HCT116 (cell line): ENCODE measurements around the gene C12orf50.
A peak's percentile ranks its signal among the peaks of the same experiment; 100 is the strongest.

Experiments
- ATF3 ChIP-seq: IDR thresholded peaks from 2 replicates; pipeline ENCODE4 v1.6.1; 2012
- CBX3 ChIP-seq: IDR thresholded peaks from 2 replicates; pipeline ENCODE4 v1.6.1; 2012; ENCODE audit warnings: low read depth
- CEBPB ChIP-seq: IDR thresholded peaks from 2 replicates; pipeline ENCODE4 v1.6.1; 2012; ENCODE audit warnings: low read depth
- CTCF ChIP-seq, 3 experiments: fragments of 200-600 bp in 1 of 3; sonication (generic) in 1 of 3; IDR thresholded peaks in 2 of 3; conservative IDR thresholded peaks in 1 of 3; 2 replicates each; pipeline ENCODE4 v1.5.1; 2012 to 2017; ENCODE audit warnings: low read depth in 2 of 3, low read length in 2 of 3, antibody characterized with exemption in 1 of 3, borderline replicate concordance in 1 of 3, control low read depth in 1 of 3, mild to moderate bottlenecking in 1 of 3, mixed read lengths in 1 of 3, mixed run types in 1 of 3, moderate library complexity in 1 of 3; ENCODE audit not compliant: insufficient read depth in 1 of 3
- EZH2 ChIP-seq: fragments of 200-600 bp; sonication (generic); IDR thresholded peaks from 2 replicates; pipeline ENCODE4 v1.6.1; 2017; ENCODE audit warnings: antibody characterized with exemption, mixed run types
- JUND ChIP-seq: IDR thresholded peaks from 2 replicates; pipeline ENCODE4 v1.6.1; 2012
- MAX ChIP-seq: IDR thresholded peaks from 2 replicates; pipeline ENCODE4 v1.6.1; 2012
- POLR2A ChIP-seq: IDR thresholded peaks from 2 replicates; pipeline ENCODE4 v1.7.0; 2011; ENCODE audit warnings: borderline replicate concordance; ENCODE audit not compliant: insufficient read depth, insufficient read length; ENCODE audit errors: extremely low read depth
- POLR2AphosphoS5 ChIP-seq: IDR thresholded peaks from 2 replicates; pipeline ENCODE4 v1.6.1; 2011; ENCODE audit warnings: mild to moderate bottlenecking, low read depth, low read length, moderate library complexity
- RAD21 ChIP-seq: IDR thresholded peaks from 2 replicates; pipeline ENCODE4 v1.6.1; 2012; ENCODE audit warnings: low read depth, mild to moderate bottlenecking
- REST ChIP-seq: IDR thresholded peaks from 2 replicates; pipeline ENCODE4 v1.6.1; 2012; ENCODE audit warnings: low read depth
- SIN3A ChIP-seq: IDR thresholded peaks from 2 replicates; pipeline ENCODE4 v1.6.1; 2012; ENCODE audit warnings: low read depth
- TCF7L2 ChIP-seq: IDR thresholded peaks from 2 replicates; pipeline ENCODE4 v1.7.0; 2011; ENCODE audit warnings: borderline replicate concordance, inconsistent platforms; ENCODE audit not compliant: insufficient read depth, insufficient read length; ENCODE audit errors: extremely low read depth

GRCh38 chr12:88052686-88053085, 23.5 kb upstream of the C12orf50 start:
- no peak for TF ChIP-seq TCF7L2
- TF ChIP-seq SIN3A, result no peak
- TF ChIP-seq POLR2AphosphoS5, result no peak
- TF ChIP-seq CTCF (IDR thresholded peaks at IDR 0.05 in 2 of 3, conservative IDR thresholded peaks at IDR 0.05 in 1 of 3; ENCODE audit: borderline replicate concordance in 1 of 3, insufficient read depth in 1 of 3, low read depth in 2 of 3, low read length in 2 of 3), result peak; percentile 29 to 71 (median 65); a peak in 5 of 6 replicates
- TF ChIP-seq RAD21, result peak; percentile 73
- no peak for TF ChIP-seq MAX
- TF ChIP-seq POLR2A, result no peak
- no peak for TF ChIP-seq ATF3
- no peak for TF ChIP-seq REST
- TF ChIP-seq CBX3, result no peak
- TF ChIP-seq JUND, result no peak
- no peak for TF ChIP-seq CEBPB
- no peak for TF ChIP-seq EZH2
